COR-L47 (cell line): ENCODE measurements around the gene STRIP1.

Experiments
- DNase-seq: peaks from one replicate; lab custom pipeline; 2025; lab: John Stamatoyannopoulos, UW

STRIP1 gene, protein sequence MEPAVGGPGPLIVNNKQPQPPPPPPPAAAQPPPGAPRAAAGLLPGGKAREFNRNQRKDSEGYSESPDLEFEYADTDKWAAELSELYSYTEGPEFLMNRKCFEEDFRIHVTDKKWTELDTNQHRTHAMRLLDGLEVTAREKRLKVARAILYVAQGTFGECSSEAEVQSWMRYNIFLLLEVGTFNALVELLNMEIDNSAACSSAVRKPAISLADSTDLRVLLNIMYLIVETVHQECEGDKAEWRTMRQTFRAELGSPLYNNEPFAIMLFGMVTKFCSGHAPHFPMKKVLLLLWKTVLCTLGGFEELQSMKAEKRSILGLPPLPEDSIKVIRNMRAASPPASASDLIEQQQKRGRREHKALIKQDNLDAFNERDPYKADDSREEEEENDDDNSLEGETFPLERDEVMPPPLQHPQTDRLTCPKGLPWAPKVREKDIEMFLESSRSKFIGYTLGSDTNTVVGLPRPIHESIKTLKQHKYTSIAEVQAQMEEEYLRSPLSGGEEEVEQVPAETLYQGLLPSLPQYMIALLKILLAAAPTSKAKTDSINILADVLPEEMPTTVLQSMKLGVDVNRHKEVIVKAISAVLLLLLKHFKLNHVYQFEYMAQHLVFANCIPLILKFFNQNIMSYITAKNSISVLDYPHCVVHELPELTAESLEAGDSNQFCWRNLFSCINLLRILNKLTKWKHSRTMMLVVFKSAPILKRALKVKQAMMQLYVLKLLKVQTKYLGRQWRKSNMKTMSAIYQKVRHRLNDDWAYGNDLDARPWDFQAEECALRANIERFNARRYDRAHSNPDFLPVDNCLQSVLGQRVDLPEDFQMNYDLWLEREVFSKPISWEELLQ

DNA sequence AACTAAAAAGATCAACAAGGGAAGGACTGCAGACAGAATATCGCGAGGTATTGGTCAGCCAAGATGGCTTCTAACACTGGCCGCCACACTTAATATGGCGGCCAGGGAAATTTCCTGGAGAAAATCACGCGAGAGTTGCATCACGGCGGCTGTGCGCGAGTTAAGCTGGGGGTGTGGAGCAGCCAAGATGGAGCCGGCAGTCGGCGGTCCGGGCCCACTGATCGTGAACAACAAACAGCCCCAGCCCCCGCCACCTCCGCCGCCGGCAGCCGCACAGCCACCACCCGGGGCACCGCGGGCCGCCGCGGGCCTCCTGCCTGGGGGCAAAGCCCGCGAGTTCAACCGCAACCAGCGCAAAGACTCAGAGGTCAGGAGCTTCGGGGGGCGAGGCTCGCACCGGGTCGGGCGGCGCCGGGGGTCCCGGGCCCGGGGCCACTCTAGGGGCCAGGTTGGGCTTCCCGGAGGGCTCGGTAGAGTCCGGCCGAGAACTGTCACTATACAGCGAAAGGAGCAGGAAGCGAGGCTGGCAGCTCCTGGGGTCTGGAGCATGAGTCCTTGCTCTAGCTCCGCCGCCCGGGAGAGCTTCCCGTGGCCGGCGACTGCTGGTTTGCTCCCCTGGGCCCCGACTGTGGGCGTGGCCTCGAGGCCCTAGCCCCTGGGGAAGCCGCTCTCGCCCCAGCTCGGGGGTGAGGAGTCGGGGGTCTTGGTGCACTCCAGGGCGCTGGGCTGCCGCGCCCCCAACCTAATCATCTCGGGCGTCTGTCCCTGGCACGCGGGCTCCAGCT is at the start of gene STRIP1:
Gene STRIP1, plus strand, starts transcription at position 174 of the 785 bp plus-strand sequence. Its CDS starts 14 bp downstream, at position 188.
- DNase-seq: peak; percentile 94

DNA sequence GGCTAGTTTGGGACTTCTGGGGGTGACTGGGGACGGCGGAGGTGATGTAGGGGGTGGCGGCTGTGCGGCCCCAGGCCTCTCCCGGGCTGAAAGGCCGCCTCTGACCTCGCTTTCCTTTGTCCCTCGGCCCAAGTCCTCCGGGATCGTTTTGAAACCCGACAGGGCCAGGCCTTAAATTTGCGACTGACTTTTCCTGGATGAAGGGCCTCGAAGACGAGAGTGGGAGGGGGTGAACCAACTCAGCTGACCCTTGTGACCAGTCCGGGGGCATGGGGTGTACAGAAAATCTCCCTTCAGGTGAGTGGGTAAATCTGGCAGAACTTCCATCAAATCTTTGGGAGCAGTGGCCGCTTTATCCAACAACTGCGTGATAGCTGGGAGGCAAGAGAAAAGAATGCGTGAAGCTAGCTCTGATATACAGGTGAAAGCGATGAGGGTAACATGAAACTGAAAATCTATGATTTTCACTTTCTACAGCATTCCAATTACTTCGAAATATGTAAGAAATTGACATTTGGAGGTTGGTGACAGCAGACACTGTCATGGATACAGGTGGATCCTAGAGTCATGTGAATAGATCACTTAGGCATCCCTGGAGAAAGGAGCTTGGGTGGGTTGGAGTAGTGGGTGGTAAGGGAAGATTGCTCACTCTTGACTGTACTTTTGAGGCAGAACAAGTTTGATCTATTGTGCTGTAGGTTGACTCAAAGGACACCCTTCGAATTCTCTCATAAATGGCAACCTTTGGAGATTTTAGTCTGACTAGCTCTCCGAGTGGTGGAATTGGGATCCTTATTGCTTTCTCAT is 49.0 kb upstream of the STRIP1 start:
- no peak for DNase-seq

DNA sequence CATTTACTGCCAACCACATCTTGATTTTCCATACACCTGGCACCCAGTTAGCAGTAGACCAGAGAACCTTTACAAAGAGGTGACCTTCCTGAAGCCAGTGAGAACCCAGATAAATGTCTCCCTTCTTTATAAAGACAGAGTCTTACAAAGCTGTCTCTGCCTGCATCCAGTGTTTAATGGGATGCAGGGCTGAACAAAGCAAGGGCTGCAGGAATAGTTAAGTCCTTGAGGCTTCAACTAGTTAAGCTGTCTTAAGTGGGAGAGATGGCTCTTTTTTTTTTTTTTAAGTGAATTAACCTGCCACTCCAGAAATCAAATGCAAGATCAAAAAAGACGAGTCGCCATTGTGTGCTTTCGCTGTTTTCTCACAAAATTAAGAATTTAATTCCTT is 48.4 kb upstream of the STRIP1 start:
- DNase-seq: no peak

DNA sequence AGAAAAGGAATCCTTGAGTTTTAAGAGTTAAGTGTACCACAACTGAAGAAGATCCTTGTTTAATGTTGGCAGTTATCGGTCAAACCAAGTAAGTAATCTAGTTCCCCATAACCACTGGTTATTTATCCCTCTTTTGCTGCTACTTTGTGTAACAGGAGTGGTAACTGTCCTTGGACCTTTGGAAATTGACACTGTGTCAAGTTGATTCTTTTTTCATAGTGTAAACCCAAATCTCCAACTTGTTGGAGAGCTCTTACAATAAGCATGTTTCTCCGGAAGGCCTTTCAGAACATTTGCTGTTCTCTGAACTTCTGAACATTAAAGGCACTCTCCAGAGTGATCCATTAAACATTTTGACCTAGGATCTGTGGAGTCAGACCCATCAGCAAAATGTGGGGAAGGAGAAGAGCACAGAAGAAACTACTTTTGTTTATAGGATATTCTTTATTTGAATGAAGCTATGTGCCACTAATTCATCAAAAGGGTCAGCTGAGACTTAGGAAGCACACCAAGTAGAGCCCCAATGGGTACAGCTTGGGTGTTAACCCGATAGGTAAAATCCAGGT is 46.0 kb upstream of the STRIP1 start:
- no peak for DNase-seq

DNA sequence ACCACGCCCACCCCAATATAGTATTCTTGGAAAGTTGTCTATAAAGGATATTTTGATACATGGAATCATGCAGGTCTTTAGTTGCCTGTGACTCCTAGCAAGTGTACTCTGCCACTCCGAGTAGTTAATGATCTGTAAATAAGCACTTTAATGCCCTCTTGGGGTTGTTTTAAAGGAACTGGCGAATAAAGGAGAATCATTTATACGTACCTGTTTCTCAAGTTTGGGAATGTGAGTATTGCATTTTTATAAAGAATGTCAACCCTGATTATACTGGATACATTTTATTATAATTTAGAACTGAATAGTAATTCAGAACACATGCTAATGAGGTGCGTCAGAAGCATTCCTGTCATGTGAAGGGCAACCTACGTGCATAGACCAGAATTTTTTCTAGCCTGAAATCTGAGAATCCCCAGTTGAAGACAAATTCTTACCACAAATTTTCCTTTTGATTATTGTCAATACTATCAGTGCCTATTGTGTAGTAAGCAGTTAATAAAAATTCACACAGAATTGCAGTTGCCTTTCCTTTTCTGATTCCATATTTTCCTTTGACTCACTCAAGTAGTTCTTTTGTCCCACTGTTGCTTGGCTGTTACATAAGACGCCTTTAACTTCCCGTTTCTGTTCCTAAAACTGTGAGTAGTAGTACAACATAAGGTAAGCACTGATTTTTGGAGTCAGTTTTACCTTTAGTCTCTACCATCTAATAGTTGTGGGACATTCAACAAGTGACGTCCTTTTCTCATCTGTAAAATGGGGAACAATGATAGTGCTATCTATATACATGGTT is 44.7 kb upstream of the STRIP1 start:
- no peak for DNase-seq

DNA sequence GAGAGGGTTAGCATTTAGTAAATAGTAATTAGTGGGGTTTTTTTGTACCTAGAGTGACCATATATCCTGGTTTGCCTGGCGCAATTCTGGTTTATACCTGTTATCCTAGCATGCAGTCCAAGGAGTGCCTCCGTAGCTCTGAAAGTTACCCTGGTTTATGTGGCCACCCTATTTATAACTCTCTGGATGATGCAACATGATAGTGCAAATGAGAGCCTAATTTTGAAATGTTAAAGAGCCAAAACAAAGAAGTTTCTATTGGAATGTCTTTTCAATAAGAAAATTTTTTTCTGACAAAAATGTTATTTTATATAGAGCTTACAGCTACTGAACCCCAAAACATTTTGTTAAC is 44.1 kb upstream of the STRIP1 start:
- DNase-seq: no peak

DNA sequence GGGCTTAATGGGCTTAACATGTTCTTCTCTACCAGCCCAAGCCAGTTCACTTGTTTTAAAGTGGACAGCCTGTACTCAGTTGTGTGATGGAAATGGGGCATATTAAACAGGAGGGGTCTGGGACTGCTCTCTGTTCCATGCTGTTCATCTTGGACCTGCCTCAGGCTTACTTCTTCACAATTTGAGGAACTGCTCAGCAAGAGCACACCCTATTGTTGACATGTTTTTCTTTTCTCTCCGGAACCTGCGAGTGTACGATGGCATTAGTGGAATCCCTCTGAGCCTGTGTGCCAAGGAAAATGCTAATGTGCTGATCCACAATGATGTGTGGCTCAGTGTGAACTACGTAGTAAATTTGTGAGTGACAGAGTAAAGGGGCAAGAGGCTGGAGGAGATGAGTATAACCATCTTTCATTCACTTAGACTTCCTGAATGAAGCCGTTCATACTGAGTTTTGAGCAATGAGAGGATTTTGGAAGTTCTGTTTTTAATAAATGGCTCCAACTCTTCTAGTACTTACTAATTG is 43.0 kb upstream of the STRIP1 start:
- no peak for DNase-seq

DNA sequence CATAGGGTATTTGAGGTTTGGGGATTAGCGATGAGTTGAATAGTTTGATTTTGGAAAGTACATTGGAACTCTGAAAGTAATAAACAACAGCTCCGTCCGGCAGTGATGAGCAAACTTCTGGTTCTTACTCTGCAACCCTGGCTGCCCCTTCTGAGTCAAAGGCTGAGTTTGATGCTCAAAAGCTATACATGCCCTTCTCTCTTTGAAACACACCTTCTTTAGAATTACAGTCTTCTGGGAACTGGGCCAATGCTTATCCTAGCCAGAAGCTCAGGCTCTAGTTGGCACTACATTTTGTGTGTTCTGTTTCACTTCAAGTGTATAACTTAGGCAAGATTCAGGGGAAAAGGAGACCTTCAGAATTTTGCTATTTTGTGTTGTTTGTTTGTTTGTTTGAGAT is 40.5 kb upstream of the STRIP1 start:
- no peak for DNase-seq

DNA sequence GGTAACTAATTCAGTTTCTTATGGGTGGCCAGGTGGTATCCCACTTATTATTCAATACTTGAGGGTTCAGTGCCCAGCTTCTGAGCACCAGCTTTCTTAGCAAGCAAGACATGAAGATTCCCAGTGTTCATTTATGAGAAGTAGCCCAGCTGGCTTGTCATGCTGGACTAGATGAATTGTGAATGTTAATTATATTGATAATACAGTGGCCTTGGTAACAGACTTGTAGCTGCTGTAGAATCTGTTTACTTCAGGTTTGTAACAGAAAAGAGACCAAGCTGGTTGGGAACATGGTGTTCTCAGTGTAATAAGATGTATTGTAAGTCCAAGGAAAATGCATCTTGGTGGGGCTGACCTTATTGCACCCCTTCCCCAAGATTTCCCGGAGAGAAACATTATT is 39.8 kb upstream of the STRIP1 start:
- no peak for DNase-seq

DNA sequence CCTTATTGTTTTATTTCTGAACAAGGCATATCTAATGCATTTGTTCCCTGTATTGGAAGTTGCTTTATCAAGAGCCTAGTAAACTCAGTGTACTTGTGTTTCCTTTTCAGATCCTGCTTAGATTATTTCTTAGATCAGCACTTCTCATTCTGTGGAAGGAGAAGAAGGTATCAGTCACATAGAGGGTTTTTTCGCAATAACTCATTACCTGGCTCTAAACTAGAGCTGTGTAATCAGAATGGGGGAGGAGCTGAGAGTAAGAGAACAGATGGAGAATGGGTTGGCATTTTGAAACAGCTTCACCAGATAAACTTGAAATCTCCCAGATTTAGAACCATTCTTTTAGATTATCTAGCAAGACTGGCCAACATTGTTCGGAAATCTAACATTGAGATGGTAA is 38.9 kb upstream of the STRIP1 start:
- no peak for DNase-seq

DNA sequence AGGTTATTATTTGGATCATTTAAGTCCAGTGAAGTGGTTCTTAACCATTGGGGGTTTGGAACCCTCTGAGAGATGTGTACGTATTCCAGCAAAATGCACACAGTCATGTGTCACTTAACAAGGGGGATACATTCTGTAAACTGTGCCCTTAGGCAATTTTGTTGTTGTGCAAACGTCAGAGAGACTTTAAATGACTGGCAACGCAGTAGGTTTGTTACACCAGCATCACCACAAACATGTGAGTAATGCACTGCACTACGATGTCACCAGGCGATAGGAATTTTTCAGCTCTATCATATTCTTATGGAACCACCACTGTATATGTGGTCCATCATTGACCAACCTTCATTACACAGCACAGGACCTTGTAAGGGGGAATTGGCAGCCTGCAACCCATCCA is 37.9 kb upstream of the STRIP1 start:
- no peak for DNase-seq

DNA sequence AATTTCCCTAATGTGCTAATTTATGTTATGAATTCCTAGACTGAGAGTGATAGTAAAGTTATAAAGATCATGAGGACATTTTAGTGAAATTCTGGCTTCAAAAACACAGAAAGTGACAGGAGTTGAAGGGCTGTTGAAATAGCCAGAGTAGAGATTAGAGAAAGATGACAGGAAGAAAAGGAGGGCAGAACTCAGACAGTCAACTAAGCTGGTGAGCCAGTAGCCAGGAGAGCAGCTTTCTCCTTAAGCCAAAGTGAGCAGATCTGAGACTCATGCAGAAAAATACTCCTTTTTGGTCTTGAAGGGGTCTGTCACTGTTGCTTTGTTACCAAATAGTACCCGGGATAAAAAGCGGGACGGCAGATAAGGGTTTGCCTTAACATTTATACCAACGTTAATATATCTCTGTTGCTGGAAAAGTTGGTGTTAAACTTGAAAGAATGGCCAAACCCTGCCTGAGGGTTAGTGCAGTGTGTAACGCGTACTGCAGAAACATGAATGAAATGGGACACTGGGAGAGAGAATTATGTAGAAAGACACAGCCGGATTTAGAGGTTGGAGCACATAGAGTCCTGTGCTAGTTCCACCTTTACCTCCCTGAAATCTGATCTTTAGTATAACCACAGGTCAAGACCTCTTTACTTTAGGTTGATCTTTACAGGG is 37.1 kb upstream of the STRIP1 start:
- DNase-seq: no peak

DNA sequence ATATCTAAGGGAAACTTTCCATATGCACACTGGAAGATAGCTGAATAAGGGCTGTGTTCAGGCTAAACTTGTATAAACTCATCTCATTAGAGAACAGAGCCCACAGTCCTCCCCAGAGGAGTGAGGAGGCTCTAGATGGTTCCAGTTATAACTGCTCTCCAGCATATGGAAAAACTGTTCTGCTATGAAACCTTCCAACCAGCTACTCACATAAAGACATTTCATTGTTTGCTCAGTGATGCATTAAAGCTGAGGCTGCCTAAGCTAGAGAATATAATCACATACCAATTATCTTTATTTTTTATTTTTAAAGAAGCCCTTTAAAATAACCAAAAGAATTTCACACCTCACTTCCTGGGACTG is 36.6 kb upstream of the STRIP1 start:
- no peak for DNase-seq

DNA sequence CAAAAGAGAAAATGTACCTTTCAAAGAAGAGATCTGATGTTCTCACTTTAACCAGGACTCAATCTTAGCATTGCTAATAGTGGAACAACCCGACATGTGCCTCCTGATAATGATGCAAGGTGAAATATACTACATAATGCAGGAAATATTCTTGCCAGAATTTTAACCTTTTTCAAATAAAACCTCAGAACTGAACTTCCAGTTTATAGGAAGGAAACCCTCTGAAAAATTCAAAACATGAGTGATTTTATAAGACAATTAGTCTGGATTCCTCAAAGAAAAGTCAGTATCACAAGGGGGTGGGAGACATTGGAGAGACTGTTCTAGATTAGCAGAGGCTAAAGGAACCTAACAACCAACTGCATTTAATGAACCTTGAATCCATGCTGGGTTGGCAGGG is 31.7 kb upstream of the STRIP1 start:
- no peak for DNase-seq

DNA sequence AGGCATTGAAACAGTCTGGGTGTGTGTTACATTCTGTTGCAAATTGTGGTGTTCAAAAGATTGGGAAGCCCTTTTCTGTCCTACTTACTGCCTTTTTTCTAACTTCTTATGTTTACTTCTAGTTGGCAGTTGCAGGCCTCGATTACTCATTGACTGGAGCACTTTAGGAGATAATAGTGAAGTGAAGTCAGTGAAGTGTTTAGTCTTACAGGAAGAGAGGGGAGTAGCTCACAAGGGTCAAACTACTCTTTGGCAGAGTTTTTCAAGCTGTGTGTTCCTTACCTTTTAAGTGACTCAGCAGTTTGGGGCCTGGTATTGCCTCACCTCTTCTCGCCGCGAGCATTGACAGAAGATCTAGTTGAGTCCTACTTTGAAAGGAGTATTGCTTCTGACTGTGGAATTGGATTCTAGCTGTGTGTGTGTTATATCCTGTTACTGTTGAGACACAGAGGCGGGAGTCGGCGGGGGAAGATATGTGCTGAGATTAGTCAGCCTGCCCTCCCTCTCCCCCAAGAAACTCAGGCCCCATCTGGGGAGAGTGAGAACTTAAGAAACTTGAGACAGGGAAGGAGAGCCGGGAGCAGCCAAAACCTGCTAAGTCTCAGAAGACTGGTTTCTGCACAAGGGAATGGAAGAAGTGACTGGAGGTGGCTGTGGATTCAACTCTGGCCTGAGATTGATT is 30.5 kb upstream of the STRIP1 start:
- DNase-seq: no peak

DNA sequence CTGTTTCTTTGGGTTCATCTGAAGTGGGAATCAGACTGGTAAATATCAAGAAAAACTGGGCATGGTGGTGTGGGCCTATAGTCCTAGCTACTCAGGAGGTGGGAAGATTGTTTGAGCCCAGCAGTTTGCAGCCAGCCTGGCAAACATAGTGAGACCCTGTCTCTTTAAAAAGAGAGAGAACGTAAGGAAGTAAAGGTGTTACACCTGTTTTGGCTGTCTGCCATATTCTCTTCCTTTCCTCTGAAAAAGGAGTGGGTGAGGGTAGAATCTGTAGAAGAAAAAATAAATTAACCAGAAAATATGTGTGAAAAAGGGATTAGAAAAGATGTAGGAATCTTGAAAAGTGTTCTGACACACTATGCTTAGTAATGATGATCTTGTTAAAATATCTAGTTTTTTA is 29.8 kb upstream of the STRIP1 start:
- DNase-seq: peak; percentile 18

DNA sequence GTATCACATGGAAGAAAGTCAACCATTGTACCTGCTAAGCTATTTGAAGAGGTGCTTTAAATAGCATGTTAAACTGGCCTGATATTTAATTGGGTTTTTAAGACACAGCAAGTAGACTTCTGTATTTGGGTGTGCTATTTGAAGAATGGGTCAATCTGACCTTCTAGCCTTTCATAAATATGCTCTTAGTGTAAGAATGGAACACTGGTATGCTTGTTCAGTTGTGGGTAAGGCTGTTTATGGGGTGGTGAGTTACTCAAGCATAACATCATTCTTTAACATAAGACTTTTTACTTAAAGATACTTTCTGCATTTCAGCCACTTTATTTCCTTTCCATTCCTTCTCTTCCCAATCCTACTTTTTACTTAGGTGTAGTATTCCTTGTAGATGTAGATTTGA is 28.5 kb upstream of the STRIP1 start:
- no peak for DNase-seq

DNA sequence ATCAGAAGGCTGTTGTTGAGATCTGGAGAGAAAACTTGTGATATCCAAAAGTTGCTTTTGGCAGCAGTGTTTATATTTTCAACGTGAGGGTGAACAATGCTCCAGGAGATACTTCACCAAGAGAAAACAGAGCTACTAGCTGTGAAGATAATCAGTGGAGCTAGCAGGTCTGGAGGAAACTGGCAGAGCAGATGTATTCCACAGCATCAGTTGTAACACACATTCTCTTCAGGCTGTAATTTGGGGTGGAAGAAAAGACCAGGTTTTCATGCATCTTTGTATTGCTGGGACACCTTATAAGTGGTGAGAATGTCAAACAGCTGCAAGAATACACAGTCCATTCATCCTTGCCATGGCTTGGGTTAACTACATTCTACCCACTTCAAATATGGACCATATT is 27.9 kb upstream of the STRIP1 start:
- no peak for DNase-seq
